Activated CD8-positive, alpha-beta T cell treated with anti-CD3 and anti-CD28 coated beads for 36 hours (primary cell): ENCODE results near the gene SLC44A1. TPM values are rescaled to one million over a fixed set of nuclear protein-coding genes. Genes with fewer than 3 reads are reported as not detected.

Source experiments
- ATAC-seq: fragments of 200-7000 bp; cut with Tn5 transposase; one replicate; pipeline ENCODE4 v1.10.0; 2021; ENCODE audit warnings: mild to moderate bottlenecking, moderate library complexity
- CTCF ChIA-PET: fragments of 350-600 bp; sonication (Branson Sonifier 250); formaldehyde crosslinking; loops from one replicate; lab custom pipeline; 2021; ENCODE audit warnings: antibody characterized with exemption; lab: Charles Lee
- POLR2A ChIA-PET: fragments of 350-600 bp; sonication (Branson Sonifier 250); formaldehyde crosslinking; loops from one replicate; lab custom pipeline; 2021; ENCODE audit warnings: antibody characterized with exemption; lab: Charles Lee
- DNase-seq: peaks from one replicate; pipeline ENCODE4 v3.0.0-alpha.2; 2020
- H3K27ac Mint-ChIP-seq: one replicate; pipeline ENCODE4 v1.8.0; 2021; ENCODE audit warnings: mild to moderate bottlenecking, mixed read lengths
- H3K27me3 Mint-ChIP-seq: one replicate; pipeline ENCODE4 v1.8.0; 2021; ENCODE audit warnings: mixed read lengths
- H3K36me3 Mint-ChIP-seq: one replicate; pipeline ENCODE4 v1.8.0; 2021; ENCODE audit warnings: low read depth, mixed read lengths
- H3K4me1 Mint-ChIP-seq: one replicate; pipeline ENCODE4 v1.8.0; 2021; ENCODE audit warnings: low read depth, mixed read lengths
- H3K4me3 Mint-ChIP-seq: one replicate; pipeline ENCODE4 v1.8.0; 2021; ENCODE audit warnings: mild to moderate bottlenecking, moderate library complexity, mixed read lengths
- H3K9me3 Mint-ChIP-seq: one replicate; pipeline ENCODE4 v1.8.0; 2021; ENCODE audit warnings: mixed read lengths
- CTCF ChIP-seq: fragments of 200-600 bp; IDR thresholded peaks from one replicate; pipeline ENCODE4 v1.8.0; 2022; ENCODE audit warnings: antibody characterized with exemption, mild to moderate bottlenecking
- intact Hi-C: fragments of 100-400 bp; cut with micrococcal nuclease; formaldehyde crosslinking; loops from one replicate; pipeline ENCODE4 v1.10.0; 2022
- total RNA-seq, 2 experiments: library from RNA; stranded (reverse); gene quantifications; one replicate each; pipeline ENCODE4 v1.2.3, GENCODE V29; 2021

Gene SLC44A1
- total RNA-seq, 2 experiments from 2014 or later: 7.2 to 8.3 TPM

GRCh38 chr9:105447814-105448812 lies 203.7 kb downstream of the SLC44A1 start, which contains the start of gene FSD1L:
TSS of gene FSD1L (plus strand) at chr9:105448034. CDS start at chr9:105448221, 187 bp downstream.
- H3K27ac Mint-ChIP-seq: no peak within 1 kb of the TSS

GRCh38 chr9:105449081-105449480 lies 204.6 kb downstream of the SLC44A1 start:
- TF ChIP-seq CTCF: no peak
- no peaks in the 10 kb centered on the region for H3K9me3 Mint-ChIP-seq
- peaks cover 11% of the 10 kb centered on the region for H3K4me1 Mint-ChIP-seq
- ChIA-PET POLR2A (no interaction called here), CTCF (interaction anchor here (0.7 kb wide), 1 partner anchor 586 kb away, joined by 3 read pairs; no protein-coding TSS in a partner anchor)
- no peak overlapping the region for H3K27ac Mint-ChIP-seq
- H3K36me3 Mint-ChIP-seq: no peaks in the 10 kb centered on the region
- no peak for ATAC-seq
- H3K4me3 Mint-ChIP-seq: peak overlapping the region; percentile 78
- intact Hi-C loops: loop anchor here (10.0 kb wide), 1 partner anchor 106 kb away; the partner anchor contains the start of gene FKTN
- no peak for DNase-seq
- H3K27me3 Mint-ChIP-seq: peaks cover 6% of the 10 kb centered on the region

More at GRCh38 chr9:105447814-105448812, 203.7 kb downstream of the SLC44A1 start, which contains the start of gene FSD1L:
- peak; percentile 86 for DNase-seq
- ATAC-seq: peak; percentile 93
- H3K27me3 Mint-ChIP-seq: peaks cover 4% of the 10 kb centered on the region
- H3K9me3 Mint-ChIP-seq: no peaks in the 10 kb centered on the region
- peak within 1 kb of the TSS; percentile 78 for H3K4me3 Mint-ChIP-seq
- TF ChIP-seq CTCF: no peak
- H3K36me3 Mint-ChIP-seq: no peaks in the 10 kb centered on the region
- ChIA-PET CTCF (interaction anchor here (1.0 kb wide), 1 partner anchor 103 kb away, joined by 4 read pairs; no protein-coding TSS in a partner anchor), POLR2A (no interaction called here)
- intact Hi-C loops: loop anchor here (10.0 kb wide), 1 partner anchor 107 kb away; the partner anchor contains the start of gene FKTN
- H3K4me1 Mint-ChIP-seq: peaks cover 11% of the 10 kb centered on the region

GRCh38 chr9:105452185-105452584 lies 207.7 kb downstream of the SLC44A1 start:
- H3K9me3 Mint-ChIP-seq: no peaks in the 10 kb centered on the region
- ChIA-PET CTCF (interaction anchor here (1.1 kb wide), 1 partner anchor 182 kb away, joined by 4 read pairs; no protein-coding TSS in a partner anchor), POLR2A (no interaction called here)
- no peak for ATAC-seq
- TF ChIP-seq CTCF: no peak
- H3K4me1 Mint-ChIP-seq: peaks cover 11% of the 10 kb centered on the region
- no peak for DNase-seq
- H3K27me3 Mint-ChIP-seq: peaks cover 11% of the 10 kb centered on the region
- no peak overlapping the region for H3K27ac Mint-ChIP-seq
- H3K4me3 Mint-ChIP-seq: no peak overlapping the region
- H3K36me3 Mint-ChIP-seq: no peaks in the 10 kb centered on the region
- intact Hi-C loops: no loop called here

GRCh38 chr9:105455836-105456475 lies 211.5 kb downstream of the SLC44A1 start:
- TF ChIP-seq CTCF: no peak
- H3K4me3 Mint-ChIP-seq: no peak overlapping the region
- peaks cover 7% of the 10 kb centered on the region for H3K27me3 Mint-ChIP-seq
- CTCF ChIA-PET: no interaction called here
- no peaks in the 10 kb centered on the region for H3K36me3 Mint-ChIP-seq
- intact Hi-C loops: no loop called here
- ATAC-seq (no peak), DNase-seq (no peak)
- POLR2A ChIA-PET: no interaction called here
- H3K4me1 Mint-ChIP-seq: no peaks in the 10 kb centered on the region
- H3K9me3 Mint-ChIP-seq: peaks cover 4% of the 10 kb centered on the region
- no peak overlapping the region for H3K27ac Mint-ChIP-seq
